ENCODE measurements around the gene SLC16A1.

GRCh38 chr1:112926858-112927257, 29.1 kb downstream of the SLC16A1 start:
- no peak for TF ChIP-seq CTCF (conservative IDR thresholded peaks at IDR 0.05; ENCODE audit: low read depth, low read length)
- TF ChIP-seq EZH2 (IDR thresholded peaks at IDR 0.05; ENCODE audit: borderline replicate concordance, low read depth, low read length, poor library complexity, severe bottlenecking): no peak
